WTC11 (cell line): ENCODE measurements around the gene EPHB6. TPM values are rescaled to one million over a fixed set of nuclear protein-coding genes. Genes with fewer than 3 reads are reported as not detected.

Experiments
- ATAC-seq: fragments of 200-7000 bp; cut with Tn5 transposase; 2 replicates; pipeline ENCODE4 v1.10.0; 2021; ENCODE audit warnings: mild to moderate bottlenecking, moderate library complexity
- CTCF ChIA-PET: fragments of 300-600 bp; sonication (Branson Sonifier 250); formaldehyde crosslinking; loops from one replicate; lab custom pipeline; 2021; ENCODE audit warnings: antibody characterized with exemption; lab: Charles Lee
- POLR2A ChIA-PET: fragments of 350-600 bp; sonication (Branson Sonifier 250); formaldehyde crosslinking; loops from one replicate; lab custom pipeline; 2021; ENCODE audit warnings: antibody characterized with exemption; lab: Charles Lee
- DNase-seq: peaks from one replicate; pipeline ENCODE4 v3.0.0; 2021; ENCODE audit warnings: low spot score
- H3K27ac Mint-ChIP-seq: 2 replicates; pipeline ENCODE4 v1.8.0; 2021; ENCODE audit warnings: mixed read lengths
- H3K27me3 Mint-ChIP-seq: 2 replicates; pipeline ENCODE4 v1.8.0; 2021; ENCODE audit warnings: low read depth, mild to moderate bottlenecking, moderate library complexity, mixed read lengths
- H3K36me3 Mint-ChIP-seq: 2 replicates; pipeline ENCODE4 v1.8.0; 2021; ENCODE audit warnings: mixed read lengths
- H3K4me1 Mint-ChIP-seq: 2 replicates; pipeline ENCODE4 v1.8.0; 2022; ENCODE audit warnings: mixed read lengths
- H3K4me3 Mint-ChIP-seq: 2 replicates; pipeline ENCODE4 v1.8.0; 2021; ENCODE audit warnings: mild to moderate bottlenecking, moderate library complexity, mixed read lengths
- H3K9me3 Mint-ChIP-seq: 2 replicates; pipeline ENCODE4 v1.8.0; 2021; ENCODE audit warnings: mixed read lengths
- EMX1 ChIP-seq: fragments of 250-450 bp; sonication (Bioruptor Pico); IDR thresholded peaks from 2 replicates; pipeline ENCODE4 v1.8.0; 2021; ENCODE audit warnings: mild to moderate bottlenecking
- FOXJ3 ChIP-seq: sonication (generic); formaldehyde crosslinking; IDR thresholded peaks from 2 replicates; pipeline ENCODE4 v1.9.0; 2021; ENCODE audit warnings: missing genetic modification reagents, mild to moderate bottlenecking, borderline replicate concordance
- IRF2 ChIP-seq: sonication (generic); formaldehyde crosslinking; IDR thresholded peaks from 2 replicates; pipeline ENCODE4 v1.8.0; 2022; ENCODE audit warnings: low read depth, missing genetic modification reagents, borderline replicate concordance
- JUN ChIP-seq: sonication (generic); formaldehyde crosslinking; IDR thresholded peaks from 2 replicates; pipeline ENCODE4 v1.8.0; 2023; ENCODE audit warnings: mild to moderate bottlenecking, missing genetic modification reagents
- NR1H2 ChIP-seq: sonication (generic); formaldehyde crosslinking; IDR thresholded peaks from 2 replicates; pipeline ENCODE4 v1.9.0; 2021; ENCODE audit warnings: mild to moderate bottlenecking, moderate library complexity, missing genetic modification reagents
- NR2C2 ChIP-seq: sonication (generic); formaldehyde crosslinking; IDR thresholded peaks from 2 replicates; pipeline ENCODE4 v1.8.0; 2022; ENCODE audit warnings: mild to moderate bottlenecking, missing genetic modification reagents
- SMAD3 ChIP-seq: sonication (generic); formaldehyde crosslinking; IDR thresholded peaks from 2 replicates; pipeline ENCODE4 v1.8.0; 2022; ENCODE audit warnings: missing genetic modification reagents, mild to moderate bottlenecking, borderline replicate concordance
- SMAD4 ChIP-seq: sonication (generic); formaldehyde crosslinking; IDR thresholded peaks from 2 replicates; pipeline ENCODE4 v1.8.0; 2022; ENCODE audit warnings: mild to moderate bottlenecking, missing genetic modification reagents
- SOX15 ChIP-seq: fragments of 250-450 bp; sonication (Bioruptor Pico); IDR thresholded peaks from 2 replicates; pipeline ENCODE4 v1.9.0; 2021; ENCODE audit warnings: mild to moderate bottlenecking
- ZNF232 ChIP-seq: sonication (generic); formaldehyde crosslinking; IDR thresholded peaks from 2 replicates; pipeline ENCODE4 v1.8.0; 2022; ENCODE audit warnings: mild to moderate bottlenecking, missing genetic modification reagents
- ZNF671 ChIP-seq: fragments of 250-450 bp; sonication (Bioruptor Pico); IDR thresholded peaks from 2 replicates; pipeline ENCODE4 v1.8.0; 2021; ENCODE audit warnings: mild to moderate bottlenecking
- total RNA-seq: library from RNA; stranded (reverse); gene quantifications from 3 replicates; pipeline ENCODE4 v1.2.3, GENCODE V29; 2021
- TF ChIP-seq, protein P1 (sequence below): sonication (generic); formaldehyde crosslinking; IDR thresholded peaks from 2 replicates; pipeline ENCODE4 v1.8.0; 2022; ENCODE audit warnings: mild to moderate bottlenecking, missing genetic modification reagents
- TF ChIP-seq, protein P2 (sequence below): fragments of 200-600 bp; IDR thresholded peaks from 2 replicates; pipeline ENCODE4 v1.8.0; 2022; ENCODE audit warnings: antibody characterized with exemption
- TF ChIP-seq, protein P3 (sequence below): sonication (generic); formaldehyde crosslinking; IDR thresholded peaks from 2 replicates; pipeline ENCODE4 v1.8.1; 2023; ENCODE audit warnings: mild to moderate bottlenecking, missing genetic modification reagents, moderate library complexity
- TF ChIP-seq, protein P4 (sequence below): sonication (generic); formaldehyde crosslinking; IDR thresholded peaks from 2 replicates; pipeline ENCODE4 v1.8.0; 2023; ENCODE audit warnings: missing genetic modification reagents
- TF ChIP-seq, protein P5 (sequence below): sonication (generic); formaldehyde crosslinking; IDR thresholded peaks from 2 replicates; pipeline ENCODE4 v1.8.0; 2023; ENCODE audit warnings: mild to moderate bottlenecking, missing genetic modification reagents
- TF ChIP-seq, protein P6 (sequence below): sonication (generic); formaldehyde crosslinking; IDR thresholded peaks from 2 replicates; pipeline ENCODE4 v1.8.0; 2022; ENCODE audit warnings: mild to moderate bottlenecking, missing genetic modification reagents

Gene EPHB6
- total RNA-seq, 1 experiment from 2014 or later, result 15.1 TPM

DNA sequence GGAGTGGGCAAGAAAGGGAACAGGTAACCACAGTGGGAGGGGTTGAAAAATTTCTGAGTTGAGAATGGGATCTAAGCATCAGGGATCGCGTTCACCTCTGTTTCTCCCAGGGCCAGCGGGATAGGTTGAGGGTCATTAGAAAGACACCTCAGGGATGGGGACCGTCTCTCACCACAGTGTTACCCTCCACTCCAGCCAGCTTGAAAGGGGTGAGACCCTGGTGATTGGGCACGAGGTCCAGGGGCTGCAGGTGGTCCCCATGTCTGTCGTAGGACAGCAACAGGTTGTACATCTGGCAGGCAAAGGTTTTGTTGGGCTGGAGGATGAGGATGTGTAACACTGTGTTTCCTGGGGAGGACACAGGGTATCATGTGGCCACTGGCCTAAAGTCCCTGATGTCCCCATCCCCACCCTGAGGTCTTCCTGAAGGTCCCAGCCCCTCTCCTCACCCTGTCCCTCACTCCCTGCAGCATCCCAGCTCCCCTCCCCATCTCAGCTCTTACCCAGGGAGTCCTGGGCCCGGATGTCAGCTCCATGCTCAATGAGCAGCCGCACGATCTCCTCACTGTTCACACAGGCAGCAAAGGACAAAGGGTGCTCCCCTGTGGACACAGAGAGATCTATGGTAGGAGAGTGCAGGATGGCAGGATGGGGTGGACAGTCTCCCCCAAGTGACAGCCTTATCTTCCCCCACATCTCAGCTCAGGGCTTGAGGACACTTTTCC lies 21.5 kb downstream of the EPHB6 start (continued):
- TF ChIP-seq JUN (no peak), SMAD4 (CRISPR knock-in tag) (no peak), SOX15 (CRISPR knock-in tag) (no peak), EMX1 (CRISPR knock-in tag) (no peak), FOXJ3 (no peak)
- TF ChIP-seq, protein P1, sequence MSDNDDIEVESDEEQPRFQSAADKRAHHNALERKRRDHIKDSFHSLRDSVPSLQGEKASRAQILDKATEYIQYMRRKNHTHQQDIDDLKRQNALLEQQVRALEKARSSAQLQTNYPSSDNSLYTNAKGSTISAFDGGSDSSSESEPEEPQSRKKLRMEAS (CRISPR knock-in tag), result no peak
- TF ChIP-seq, protein P2, sequence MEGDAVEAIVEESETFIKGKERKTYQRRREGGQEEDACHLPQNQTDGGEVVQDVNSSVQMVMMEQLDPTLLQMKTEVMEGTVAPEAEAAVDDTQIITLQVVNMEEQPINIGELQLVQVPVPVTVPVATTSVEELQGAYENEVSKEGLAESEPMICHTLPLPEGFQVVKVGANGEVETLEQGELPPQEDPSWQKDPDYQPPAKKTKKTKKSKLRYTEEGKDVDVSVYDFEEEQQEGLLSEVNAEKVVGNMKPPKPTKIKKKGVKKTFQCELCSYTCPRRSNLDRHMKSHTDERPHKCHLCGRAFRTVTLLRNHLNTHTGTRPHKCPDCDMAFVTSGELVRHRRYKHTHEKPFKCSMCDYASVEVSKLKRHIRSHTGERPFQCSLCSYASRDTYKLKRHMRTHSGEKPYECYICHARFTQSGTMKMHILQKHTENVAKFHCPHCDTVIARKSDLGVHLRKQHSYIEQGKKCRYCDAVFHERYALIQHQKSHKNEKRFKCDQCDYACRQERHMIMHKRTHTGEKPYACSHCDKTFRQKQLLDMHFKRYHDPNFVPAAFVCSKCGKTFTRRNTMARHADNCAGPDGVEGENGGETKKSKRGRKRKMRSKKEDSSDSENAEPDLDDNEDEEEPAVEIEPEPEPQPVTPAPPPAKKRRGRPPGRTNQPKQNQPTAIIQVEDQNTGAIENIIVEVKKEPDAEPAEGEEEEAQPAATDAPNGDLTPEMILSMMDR, result no peak

DNA sequence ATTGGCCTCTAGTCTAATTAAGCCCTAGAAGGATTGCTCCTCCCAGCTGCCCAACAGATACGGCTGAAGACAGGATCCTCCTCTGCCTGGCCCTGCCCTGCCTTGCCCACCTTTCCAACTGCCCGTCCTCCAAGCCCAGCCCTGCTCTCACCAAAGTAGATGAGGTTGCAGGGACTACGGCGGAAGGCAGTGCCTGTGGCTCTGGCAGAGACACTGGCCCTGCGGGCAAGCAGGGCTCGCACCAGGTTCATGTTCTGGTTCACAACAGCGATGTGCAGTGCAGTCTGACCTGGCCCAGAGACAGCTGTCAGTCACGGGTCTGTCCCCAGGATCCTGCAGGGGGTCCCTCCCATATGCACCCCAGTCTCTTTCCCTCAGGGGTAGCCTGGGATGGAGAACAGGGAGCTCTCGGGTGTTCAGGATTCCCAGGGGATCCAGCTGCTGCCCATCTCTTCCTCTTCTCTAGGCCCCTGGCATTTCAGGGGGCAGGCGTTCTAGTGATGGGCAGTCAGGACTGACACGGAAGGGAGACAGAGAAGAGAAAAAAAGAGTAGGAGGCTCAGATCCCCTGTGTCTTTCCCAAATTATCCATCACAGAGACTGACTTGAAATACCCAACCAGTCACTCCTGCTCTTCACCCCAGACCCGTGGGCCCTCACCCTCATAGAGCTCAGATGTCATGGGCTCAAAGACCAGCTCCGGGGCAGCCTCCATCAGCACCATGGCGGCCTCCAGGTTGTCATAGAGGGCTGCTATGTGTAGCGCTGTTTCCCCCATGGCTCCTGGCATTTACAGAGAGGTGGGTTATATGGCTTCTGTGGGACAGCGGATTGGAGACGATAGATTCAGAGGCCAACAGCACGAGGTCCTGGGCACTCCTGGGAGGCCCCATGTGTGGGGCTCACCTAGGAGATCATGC lies 22.4 kb downstream of the EPHB6 start:
- ATAC-seq (no peak), DNase-seq (no peak)
- POLR2A ChIA-PET, result no interaction called here
- TF ChIP-seq, protein P3, sequence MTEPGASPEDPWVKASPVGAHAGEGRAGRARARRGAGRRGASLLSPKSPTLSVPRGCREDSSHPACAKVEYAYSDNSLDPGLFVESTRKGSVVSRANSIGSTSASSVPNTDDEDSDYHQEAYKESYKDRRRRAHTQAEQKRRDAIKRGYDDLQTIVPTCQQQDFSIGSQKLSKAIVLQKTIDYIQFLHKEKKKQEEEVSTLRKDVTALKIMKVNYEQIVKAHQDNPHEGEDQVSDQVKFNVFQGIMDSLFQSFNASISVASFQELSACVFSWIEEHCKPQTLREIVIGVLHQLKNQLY, result no peak
- TF ChIP-seq, protein P4, sequence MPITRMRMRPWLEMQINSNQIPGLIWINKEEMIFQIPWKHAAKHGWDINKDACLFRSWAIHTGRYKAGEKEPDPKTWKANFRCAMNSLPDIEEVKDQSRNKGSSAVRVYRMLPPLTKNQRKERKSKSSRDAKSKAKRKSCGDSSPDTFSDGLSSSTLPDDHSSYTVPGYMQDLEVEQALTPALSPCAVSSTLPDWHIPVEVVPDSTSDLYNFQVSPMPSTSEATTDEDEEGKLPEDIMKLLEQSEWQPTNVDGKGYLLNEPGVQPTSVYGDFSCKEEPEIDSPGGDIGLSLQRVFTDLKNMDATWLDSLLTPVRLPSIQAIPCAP (CRISPR knock-in tag), result no peak
- TF ChIP-seq NR2C2 (no peak), SOX15 (CRISPR knock-in tag) (no peak), IRF2 (CRISPR knock-in tag) (no peak), ZNF671 (CRISPR knock-in tag) (no peak), SMAD3 (no peak), NR1H2 (CRISPR knock-in tag) (no peak), ZNF232 (no peak)
- TF ChIP-seq, protein P1 (CRISPR knock-in tag), result no peak
- TF ChIP-seq, protein P5, sequence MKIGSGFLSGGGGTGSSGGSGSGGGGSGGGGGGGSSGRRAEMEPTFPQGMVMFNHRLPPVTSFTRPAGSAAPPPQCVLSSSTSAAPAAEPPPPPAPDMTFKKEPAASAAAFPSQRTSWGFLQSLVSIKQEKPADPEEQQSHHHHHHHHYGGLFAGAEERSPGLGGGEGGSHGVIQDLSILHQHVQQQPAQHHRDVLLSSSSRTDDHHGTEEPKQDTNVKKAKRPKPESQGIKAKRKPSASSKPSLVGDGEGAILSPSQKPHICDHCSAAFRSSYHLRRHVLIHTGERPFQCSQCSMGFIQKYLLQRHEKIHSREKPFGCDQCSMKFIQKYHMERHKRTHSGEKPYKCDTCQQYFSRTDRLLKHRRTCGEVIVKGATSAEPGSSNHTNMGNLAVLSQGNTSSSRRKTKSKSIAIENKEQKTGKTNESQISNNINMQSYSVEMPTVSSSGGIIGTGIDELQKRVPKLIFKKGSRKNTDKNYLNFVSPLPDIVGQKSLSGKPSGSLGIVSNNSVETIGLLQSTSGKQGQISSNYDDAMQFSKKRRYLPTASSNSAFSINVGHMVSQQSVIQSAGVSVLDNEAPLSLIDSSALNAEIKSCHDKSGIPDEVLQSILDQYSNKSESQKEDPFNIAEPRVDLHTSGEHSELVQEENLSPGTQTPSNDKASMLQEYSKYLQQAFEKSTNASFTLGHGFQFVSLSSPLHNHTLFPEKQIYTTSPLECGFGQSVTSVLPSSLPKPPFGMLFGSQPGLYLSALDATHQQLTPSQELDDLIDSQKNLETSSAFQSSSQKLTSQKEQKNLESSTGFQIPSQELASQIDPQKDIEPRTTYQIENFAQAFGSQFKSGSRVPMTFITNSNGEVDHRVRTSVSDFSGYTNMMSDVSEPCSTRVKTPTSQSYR (CRISPR knock-in tag), result no peak
- TF ChIP-seq, protein P6, sequence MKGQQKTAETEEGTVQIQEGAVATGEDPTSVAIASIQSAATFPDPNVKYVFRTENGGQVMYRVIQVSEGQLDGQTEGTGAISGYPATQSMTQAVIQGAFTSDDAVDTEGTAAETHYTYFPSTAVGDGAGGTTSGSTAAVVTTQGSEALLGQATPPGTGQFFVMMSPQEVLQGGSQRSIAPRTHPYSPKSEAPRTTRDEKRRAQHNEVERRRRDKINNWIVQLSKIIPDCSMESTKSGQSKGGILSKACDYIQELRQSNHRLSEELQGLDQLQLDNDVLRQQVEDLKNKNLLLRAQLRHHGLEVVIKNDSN (CRISPR knock-in tag), result no peak
- Mint-ChIP-seq H3K36me3 (no peaks in the 10 kb centered on the region), H3K27ac (no peak overlapping the region), H3K4me1 (no peaks in the 10 kb centered on the region), H3K4me3 (no peak overlapping the region), H3K9me3 (peaks cover 7% of the 10 kb centered on the region), H3K27me3 (no peaks in the 10 kb centered on the region)
- CTCF ChIA-PET, result interaction anchor here (1.0 kb wide), 1 partner anchor 338 kb away, joined by 3 read pairs; no protein-coding TSS in a partner anchor
